Activated CD8-positive, alpha-beta memory T cell treated with anti-CD3 and anti-CD28 coated beads, Interleukin-2, amount 10 ng/mL, durations not matched to agents 7 days and 5 days (primary cell): Measurements from ENCODE around the gene TASP1. TPM values are rescaled to one million over a fixed set of nuclear protein-coding genes. Genes with fewer than 3 reads are reported as not detected.

Source experiments
- ATAC-seq: fragments of 150-1000 bp; cut with Tn5 transposase; one replicate; pipeline ENCODE4 v1.10.0; 2021; ENCODE audit warnings: moderate library complexity
- CTCF ChIA-PET: fragments of 350-600 bp; sonication (Branson Sonifier 250); formaldehyde crosslinking; loops from one replicate; lab custom pipeline; 2021; ENCODE audit warnings: antibody characterized with exemption; lab: Charles Lee
- DNase-seq: peaks from one replicate; pipeline ENCODE4 v3.0.0-alpha.2; 2020
- H3K27ac Mint-ChIP-seq: one replicate; pipeline ENCODE4 v1.8.0; 2021; ENCODE audit warnings: mild to moderate bottlenecking, mixed read lengths
- H3K27me3 Mint-ChIP-seq: one replicate; pipeline ENCODE4 v1.8.0; 2021; ENCODE audit warnings: mixed read lengths
- H3K36me3 Mint-ChIP-seq: one replicate; pipeline ENCODE4 v1.8.0; 2021; ENCODE audit warnings: mild to moderate bottlenecking, mixed read lengths
- H3K4me1 Mint-ChIP-seq: one replicate; pipeline ENCODE4 v1.8.0; 2021; ENCODE audit warnings: mixed read lengths
- H3K4me3 Mint-ChIP-seq: one replicate; pipeline ENCODE4 v1.8.0; 2021; ENCODE audit warnings: mild to moderate bottlenecking, moderate library complexity, mixed read lengths
- H3K9me3 Mint-ChIP-seq: one replicate; pipeline ENCODE4 v1.8.0; 2022; ENCODE audit warnings: low read depth, mixed read lengths
- total RNA-seq, 2 experiments: library from RNA; stranded (reverse); gene quantifications; one replicate each; pipeline ENCODE4 v1.2.3, GENCODE V29; 2021

The TASP1 gene
- total RNA-seq, 2 experiments from 2014 or later = 10.3 to 11.7 TPM

DNA sequence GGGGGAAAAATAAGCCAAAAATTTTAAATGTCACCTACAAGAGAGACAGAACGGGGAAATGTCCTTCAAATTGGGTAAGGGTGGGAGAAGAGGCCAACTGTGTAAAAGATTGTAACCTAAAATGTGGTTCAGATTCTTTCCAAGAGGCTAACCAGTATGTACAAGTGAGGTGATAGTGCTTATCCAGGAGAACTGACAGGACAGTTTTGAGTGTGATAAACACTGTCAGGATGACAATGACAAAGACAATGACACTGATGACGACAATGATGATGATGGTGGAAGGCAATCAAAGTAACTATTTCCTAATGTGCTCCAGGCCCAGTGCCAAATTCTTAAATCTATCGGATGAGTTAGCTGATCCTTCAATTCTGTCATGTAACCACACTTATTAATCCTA, 57.3 kb downstream of the TASP1 start:
- H3K27ac Mint-ChIP-seq = no peak overlapping the region
- no peaks in the 10 kb centered on the region for H3K27me3 Mint-ChIP-seq
- CTCF ChIA-PET = interaction anchor here (1.9 kb wide), 1 partner anchor 35 kb away, joined by 6 read pairs; no protein-coding TSS in a partner anchor
- H3K4me3 Mint-ChIP-seq = no peak overlapping the region
- H3K4me1 Mint-ChIP-seq = no peaks in the 10 kb centered on the region
- ATAC-seq = no peak
- H3K36me3 Mint-ChIP-seq = peaks cover 22% of the 10 kb centered on the region
- DNase-seq = no peak
- H3K9me3 Mint-ChIP-seq = no peaks in the 10 kb centered on the region

DNA sequence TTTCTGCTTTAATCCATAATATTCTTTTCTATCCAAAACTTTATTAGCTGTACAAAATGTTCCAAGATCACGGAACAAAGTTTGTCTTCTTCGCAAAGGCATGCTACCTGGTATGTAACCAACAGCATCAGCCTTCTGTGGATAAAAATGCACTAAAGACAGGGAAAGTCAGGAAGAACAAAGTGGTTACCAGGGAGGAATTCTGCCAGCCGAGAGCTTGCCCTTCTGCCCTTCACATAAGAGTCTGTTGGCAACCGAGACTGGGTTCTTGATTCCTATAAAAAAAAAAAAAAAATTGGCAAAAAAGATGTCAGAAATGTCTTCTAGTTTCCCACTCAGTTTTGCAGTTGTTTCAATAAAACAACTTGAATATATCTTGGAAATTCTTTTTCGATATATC, 58.0 kb downstream of the TASP1 start:
- Mint-ChIP-seq H3K27me3 (no peaks in the 10 kb centered on the region), H3K9me3 (no peaks in the 10 kb centered on the region), H3K4me3 (no peak overlapping the region), H3K27ac (no peak overlapping the region), H3K36me3 (peaks cover 17% of the 10 kb centered on the region), H3K4me1 (no peaks in the 10 kb centered on the region)
- DNase-seq = no peak
- ATAC-seq = no peak
- CTCF ChIA-PET = no interaction called here

DNA sequence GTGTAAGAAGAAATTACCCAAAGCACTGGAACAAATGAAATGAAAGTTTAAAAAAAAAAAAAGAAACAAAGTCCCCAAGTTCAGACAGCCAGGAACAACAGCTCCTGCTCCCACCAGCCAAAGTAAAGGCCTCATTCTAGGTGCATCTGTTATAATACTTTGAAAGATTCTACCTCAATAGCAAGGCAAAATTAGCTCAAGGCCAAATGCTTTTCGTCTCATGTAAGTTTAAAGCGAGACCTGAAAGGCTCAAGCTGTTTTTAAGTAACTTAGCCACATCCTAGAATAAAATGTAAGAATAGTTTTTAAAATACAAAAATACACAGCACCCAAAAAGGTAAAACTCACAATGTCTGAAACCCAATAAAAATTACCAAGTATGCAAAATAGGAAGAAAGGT, 64.7 kb downstream of the TASP1 start:
- peaks cover 17% of the 10 kb centered on the region for H3K36me3 Mint-ChIP-seq
- no peak overlapping the region for H3K27ac Mint-ChIP-seq
- no peak overlapping the region for H3K4me3 Mint-ChIP-seq
- H3K27me3 Mint-ChIP-seq = no peaks in the 10 kb centered on the region
- no peaks in the 10 kb centered on the region for H3K9me3 Mint-ChIP-seq
- ATAC-seq (no peak), DNase-seq (no peak)
- CTCF ChIA-PET = interaction anchor here (0.9 kb wide), 1 partner anchor 8 kb away, joined by 3 read pairs; no protein-coding TSS in a partner anchor
- H3K4me1 Mint-ChIP-seq = no peaks in the 10 kb centered on the region

DNA sequence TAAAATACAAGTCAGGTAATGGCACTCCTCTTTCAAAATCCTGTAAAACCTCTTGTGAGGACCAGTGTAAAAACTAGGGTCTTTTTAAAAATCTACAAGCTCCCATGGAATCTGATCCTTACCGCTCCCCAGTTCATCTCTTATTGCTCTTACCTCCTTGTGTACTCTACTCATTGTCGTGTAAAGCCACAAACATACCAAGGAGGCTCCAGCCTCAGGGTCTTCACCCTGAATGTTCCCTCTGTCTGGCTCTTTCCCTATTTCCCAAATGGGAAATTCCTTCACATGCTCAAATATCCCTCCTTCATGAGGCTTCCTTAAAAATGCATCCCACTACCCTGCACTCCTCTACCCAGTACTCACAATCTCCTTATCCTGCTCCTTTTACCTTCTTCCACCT, 67.1 kb downstream of the TASP1 start:
- peaks cover 3% of the 10 kb centered on the region for H3K9me3 Mint-ChIP-seq
- H3K36me3 Mint-ChIP-seq = peaks cover 15% of the 10 kb centered on the region
- no peaks in the 10 kb centered on the region for H3K27me3 Mint-ChIP-seq
- CTCF ChIA-PET = interaction anchor here (1.5 kb wide), 1 partner anchor 26 kb away, joined by 3 read pairs; no protein-coding TSS in a partner anchor
- H3K4me3 Mint-ChIP-seq = no peak overlapping the region
- H3K4me1 Mint-ChIP-seq = no peaks in the 10 kb centered on the region
- DNase-seq = no peak
- no peak overlapping the region for H3K27ac Mint-ChIP-seq
- ATAC-seq = no peak

DNA sequence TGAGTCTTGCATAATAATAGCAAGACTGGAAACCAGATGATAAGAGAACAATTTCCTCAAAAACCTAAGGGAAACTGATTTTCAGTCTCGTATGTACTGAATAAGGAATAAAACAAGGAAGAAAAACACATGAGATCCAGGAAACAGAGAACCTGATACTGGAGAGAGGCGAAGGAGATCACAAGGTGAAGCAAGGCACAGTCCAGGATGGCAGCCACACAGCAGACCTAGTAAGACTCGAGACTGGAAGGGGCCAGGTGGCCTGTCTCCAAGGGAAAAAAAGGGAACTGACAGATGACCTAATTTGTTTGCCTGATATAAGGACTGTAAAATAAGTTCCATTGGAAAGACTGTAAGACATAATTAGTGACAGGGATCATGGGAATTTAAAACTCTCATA, 71.1 kb downstream of the TASP1 start:
- CTCF ChIA-PET = no interaction called here
- Mint-ChIP-seq H3K4me1 (no peaks in the 10 kb centered on the region), H3K36me3 (peaks cover 15% of the 10 kb centered on the region)

DNA sequence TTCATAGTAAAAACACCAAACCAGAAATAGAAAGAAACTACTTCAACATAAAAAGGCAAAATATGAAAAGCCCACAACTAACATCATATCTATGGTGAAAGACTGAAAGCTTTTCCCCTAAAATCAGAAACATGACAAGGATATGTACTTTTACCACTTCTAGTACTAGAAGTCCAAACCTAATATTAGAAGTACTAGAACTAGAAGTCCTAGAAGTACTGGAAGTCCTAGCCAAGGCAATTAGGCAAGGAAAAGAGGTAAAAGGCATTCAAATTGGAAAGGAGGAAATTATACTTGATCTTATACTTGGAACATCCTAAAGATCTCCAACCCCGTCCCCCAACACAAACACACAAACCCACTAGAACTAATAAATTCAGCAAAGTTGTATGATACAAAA, 74.9 kb downstream of the TASP1 start:
- Mint-ChIP-seq H3K9me3 (peaks cover 3% of the 10 kb centered on the region), H3K4me3 (no peak overlapping the region), H3K27ac (no peak overlapping the region), H3K27me3 (no peaks in the 10 kb centered on the region), H3K4me1 (no peaks in the 10 kb centered on the region), H3K36me3 (peaks cover 13% of the 10 kb centered on the region)
- CTCF ChIA-PET = no interaction called here
- no peak for ATAC-seq
- no peak for DNase-seq

More for the DNA sequence above, 71.1 kb downstream of the TASP1 start:
- no peaks in the 10 kb centered on the region for H3K27me3 Mint-ChIP-seq
- no peak for ATAC-seq
- DNase-seq = no peak
- no peak overlapping the region for H3K27ac Mint-ChIP-seq
- no peak overlapping the region for H3K4me3 Mint-ChIP-seq
- peaks cover 3% of the 10 kb centered on the region for H3K9me3 Mint-ChIP-seq

DNA sequence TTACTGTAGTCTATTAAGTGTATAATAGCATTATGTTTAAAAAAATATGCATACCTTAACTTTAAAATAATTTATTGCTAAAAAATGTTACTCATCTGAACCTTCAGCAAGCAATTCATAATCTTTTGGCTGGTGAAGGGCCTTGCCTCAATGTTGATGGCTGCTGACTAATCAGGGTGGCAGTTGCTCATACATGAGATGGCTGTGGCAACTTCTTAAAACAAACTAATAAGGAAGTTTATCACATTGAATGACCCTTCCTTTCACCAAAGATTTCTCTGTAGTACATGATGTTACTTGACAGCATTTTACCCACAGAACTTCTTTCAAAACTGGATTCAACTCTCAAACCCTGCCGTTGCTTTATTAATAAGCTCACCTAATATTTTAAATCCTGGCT, 84.0 kb downstream of the TASP1 start:
- H3K27me3 Mint-ChIP-seq = no peaks in the 10 kb centered on the region
- ATAC-seq = no peak
- no peaks in the 10 kb centered on the region for H3K4me1 Mint-ChIP-seq
- no peaks in the 10 kb centered on the region for H3K9me3 Mint-ChIP-seq
- no peak overlapping the region for H3K27ac Mint-ChIP-seq
- peaks cover 14% of the 10 kb centered on the region for H3K36me3 Mint-ChIP-seq
- CTCF ChIA-PET = interaction anchor here (3.3 kb wide), 1 partner anchor 8 kb away, joined by 17 read pairs; no protein-coding TSS in a partner anchor
- H3K4me3 Mint-ChIP-seq = no peak overlapping the region
- no peak for DNase-seq

DNA sequence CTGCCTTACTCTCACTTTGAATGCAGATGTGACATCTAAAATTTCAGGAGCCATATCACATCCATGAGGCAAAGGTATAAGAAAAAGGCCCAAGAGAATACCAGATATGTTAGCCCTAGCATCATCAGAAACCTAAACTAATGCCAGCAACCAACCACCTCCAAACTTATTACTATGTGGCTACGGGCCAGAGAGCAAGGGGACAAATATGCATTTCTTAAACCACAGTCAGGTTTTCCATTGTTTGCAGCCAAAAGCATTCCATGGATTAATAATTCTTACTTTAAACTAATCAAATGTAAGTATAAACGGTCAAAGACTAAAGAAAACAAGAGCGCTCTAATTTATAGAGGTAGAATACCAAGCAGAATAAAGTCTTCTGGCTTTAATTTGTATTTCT, 84.7 kb downstream of the TASP1 start:
- H3K27me3 Mint-ChIP-seq = no peaks in the 10 kb centered on the region
- CTCF ChIA-PET = no interaction called here
- no peaks in the 10 kb centered on the region for H3K4me1 Mint-ChIP-seq
- H3K9me3 Mint-ChIP-seq = no peaks in the 10 kb centered on the region
- no peak overlapping the region for H3K27ac Mint-ChIP-seq
- no peak overlapping the region for H3K4me3 Mint-ChIP-seq
- ATAC-seq (no peak), DNase-seq (no peak)
- H3K36me3 Mint-ChIP-seq = peaks cover 12% of the 10 kb centered on the region

DNA sequence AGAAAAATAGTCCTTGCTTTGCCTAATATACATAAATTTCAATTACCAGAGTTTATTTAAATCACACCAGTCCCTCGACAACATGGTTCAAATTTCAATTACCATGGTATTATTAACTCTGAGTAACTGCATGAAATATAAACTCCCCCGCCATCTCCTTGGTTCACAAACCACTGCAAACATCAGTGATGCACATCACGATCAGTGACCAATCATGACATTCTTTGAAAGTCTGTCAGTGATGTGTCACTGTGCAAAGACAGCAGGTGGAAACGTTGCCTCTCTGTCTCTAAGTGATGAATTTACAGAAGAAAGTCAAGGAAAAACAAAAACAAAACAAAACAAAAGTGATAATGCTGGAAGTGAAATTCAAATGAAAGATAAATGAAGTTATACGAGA, 86.7 kb downstream of the TASP1 start:
- no peak for DNase-seq
- CTCF ChIA-PET = no interaction called here
- H3K36me3 Mint-ChIP-seq = peaks cover 7% of the 10 kb centered on the region
- no peaks in the 10 kb centered on the region for H3K4me1 Mint-ChIP-seq
- no peak overlapping the region for H3K27ac Mint-ChIP-seq
- ATAC-seq = no peak
- H3K9me3 Mint-ChIP-seq = no peaks in the 10 kb centered on the region
- no peak overlapping the region for H3K4me3 Mint-ChIP-seq
- no peaks in the 10 kb centered on the region for H3K27me3 Mint-ChIP-seq

DNA sequence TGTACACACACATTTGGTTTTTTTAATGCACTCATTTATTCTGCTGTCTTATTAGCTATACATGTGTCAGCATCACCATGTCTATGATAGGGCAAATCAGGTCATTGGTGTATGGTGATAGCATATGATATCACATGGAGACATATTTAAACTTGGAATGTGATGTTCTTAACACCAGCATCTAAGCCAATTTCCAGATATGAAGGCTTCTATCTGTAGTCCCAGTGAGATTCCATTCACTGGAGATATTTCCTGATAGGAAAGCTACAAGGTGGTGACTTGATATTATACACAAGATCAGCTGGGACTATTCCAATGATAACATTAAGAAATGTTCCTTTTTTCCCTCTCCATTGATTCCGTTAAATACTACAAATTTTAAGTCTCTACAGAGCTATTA, 89.3 kb downstream of the TASP1 start:
- Mint-ChIP-seq H3K4me3 (no peak overlapping the region), H3K4me1 (no peaks in the 10 kb centered on the region), H3K27me3 (no peaks in the 10 kb centered on the region), H3K36me3 (no peaks in the 10 kb centered on the region), H3K27ac (no peak overlapping the region), H3K9me3 (no peaks in the 10 kb centered on the region)
- CTCF ChIA-PET = interaction anchor here (1.1 kb wide), 1 partner anchor 431 kb away, joined by 3 read pairs; no protein-coding TSS in a partner anchor
- DNase-seq (no peak), ATAC-seq (no peak)

DNA sequence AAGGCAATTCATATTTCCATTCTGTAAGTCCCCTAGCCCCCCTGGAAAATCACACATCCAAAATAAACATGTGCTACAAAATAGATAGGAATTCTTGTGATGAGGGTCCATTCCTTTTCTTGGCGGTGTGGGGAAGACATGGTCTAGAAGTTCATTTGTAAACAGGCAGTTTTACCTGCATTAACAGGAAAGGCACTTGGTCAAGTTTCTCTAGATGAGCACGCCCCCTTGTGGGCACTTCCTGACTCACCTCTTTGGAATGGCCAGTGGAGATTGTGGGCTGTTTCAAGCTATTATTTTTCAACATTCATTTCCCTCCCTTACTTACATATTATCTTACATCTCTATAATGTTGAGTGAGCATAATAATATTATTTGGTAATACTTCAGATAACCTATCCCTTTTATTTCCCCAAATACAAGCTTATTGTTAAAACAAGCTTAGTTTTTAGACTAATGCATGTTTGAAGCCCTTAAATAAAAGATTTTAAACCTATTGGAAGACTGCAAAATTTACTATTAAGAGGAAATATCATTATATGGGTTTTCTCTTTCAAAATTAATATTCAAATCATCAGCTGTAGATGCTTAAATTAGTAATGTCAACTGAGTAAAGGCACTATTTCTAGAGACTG, 92.1 kb downstream of the TASP1 start:
- ATAC-seq = no peak
- Mint-ChIP-seq H3K4me1 (no peaks in the 10 kb centered on the region), H3K4me3 (no peak overlapping the region), H3K36me3 (no peaks in the 10 kb centered on the region), H3K27ac (no peak overlapping the region), H3K9me3 (no peaks in the 10 kb centered on the region), H3K27me3 (no peaks in the 10 kb centered on the region)
- DNase-seq = peak; percentile 75
- CTCF ChIA-PET = interaction anchor here (0.7 to 3.3 kb wide), 29 partner anchors 9 to 621 kb away, joined by 3 to 27 read pairs (median 4); no protein-coding TSS in a partner anchor

DNA sequence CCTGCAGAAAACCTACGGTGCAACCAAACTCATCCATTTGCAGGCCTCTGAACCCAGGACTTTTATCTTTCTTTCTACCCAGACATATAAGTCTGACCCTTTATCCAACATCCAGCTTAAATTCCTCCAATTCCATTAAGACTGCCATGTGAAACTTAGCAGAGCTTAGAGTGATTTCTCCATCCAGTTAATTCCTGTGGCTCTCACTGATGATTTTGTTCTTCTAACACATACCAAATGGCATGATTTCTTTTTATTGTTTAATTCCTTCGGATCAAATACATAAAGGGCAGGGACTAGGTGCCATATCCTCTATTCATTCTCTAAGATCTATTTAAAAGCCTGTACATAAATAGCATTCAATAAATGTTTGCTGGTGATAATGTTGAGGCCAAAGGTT, 92.9 kb downstream of the TASP1 start:
- Mint-ChIP-seq H3K4me3 (no peak overlapping the region), H3K4me1 (no peaks in the 10 kb centered on the region), H3K27ac (no peak overlapping the region), H3K27me3 (no peaks in the 10 kb centered on the region), H3K36me3 (no peaks in the 10 kb centered on the region), H3K9me3 (no peaks in the 10 kb centered on the region)
- CTCF ChIA-PET = interaction anchor here (0.8 to 3.3 kb wide), 20 partner anchors 8 to 621 kb away, joined by 3 to 27 read pairs (median 6); no protein-coding TSS in a partner anchor
- DNase-seq (no peak), ATAC-seq (no peak)

DNA sequence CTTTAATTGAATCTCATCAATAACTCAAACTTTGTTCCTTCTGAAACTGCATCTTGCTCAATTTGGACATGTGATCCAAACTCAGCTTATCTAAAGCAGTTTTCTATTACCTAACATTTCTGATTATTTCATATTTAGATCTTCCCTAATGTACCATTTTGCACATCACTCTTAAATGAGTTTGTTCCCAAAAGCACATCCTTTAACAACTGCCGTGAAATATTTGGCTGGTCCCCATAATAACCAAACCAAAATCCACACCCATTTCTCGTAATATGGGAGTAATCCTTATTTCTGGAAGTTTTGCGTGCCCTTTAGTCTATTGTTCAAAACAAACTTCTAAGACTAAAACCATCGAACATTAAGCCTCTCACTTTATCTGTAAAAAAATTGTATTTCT, 94.9 kb downstream of the TASP1 start:
- DNase-seq (no peak), ATAC-seq (no peak)
- H3K36me3 Mint-ChIP-seq = no peaks in the 10 kb centered on the region
- no peaks in the 10 kb centered on the region for H3K27me3 Mint-ChIP-seq
- no peaks in the 10 kb centered on the region for H3K9me3 Mint-ChIP-seq
- no peaks in the 10 kb centered on the region for H3K4me1 Mint-ChIP-seq
- no peak overlapping the region for H3K27ac Mint-ChIP-seq
- H3K4me3 Mint-ChIP-seq = no peak overlapping the region
- CTCF ChIA-PET = no interaction called here

DNA sequence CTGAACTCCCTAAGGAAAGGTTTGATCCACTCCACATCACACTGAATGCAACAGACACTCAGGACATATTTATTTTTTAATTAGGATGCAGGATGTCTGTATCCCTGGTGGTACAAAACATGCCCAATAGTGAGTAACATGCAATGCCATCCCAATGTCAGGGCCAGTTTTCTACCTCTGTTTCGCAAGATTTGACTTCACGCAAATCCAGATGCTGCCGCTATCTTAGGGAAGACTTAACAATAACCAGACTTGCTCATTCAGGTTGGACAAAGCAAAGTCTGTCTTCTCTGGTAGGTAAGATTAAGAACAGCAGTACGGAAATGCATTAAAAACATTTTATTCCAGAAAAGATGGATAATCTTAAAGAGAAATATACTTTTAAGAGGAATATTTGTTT, 103.1 kb downstream of the TASP1 start:
- Mint-ChIP-seq H3K36me3 (no peaks in the 10 kb centered on the region), H3K4me3 (no peak overlapping the region), H3K27me3 (no peaks in the 10 kb centered on the region), H3K9me3 (no peaks in the 10 kb centered on the region), H3K4me1 (no peaks in the 10 kb centered on the region), H3K27ac (no peak overlapping the region)
- CTCF ChIA-PET = interaction anchor here (0.9 kb wide), 1 partner anchor 11 kb away, joined by 4 read pairs; no protein-coding TSS in a partner anchor
- DNase-seq (no peak), ATAC-seq (no peak)
